ENCODE measurements around the gene ZNF468.
"Not testable (repeated sequence)": the region's sequence is repeated elsewhere in the genome, so short reads cannot be mapped to it uniquely, and the experiment has no call there.

The ZNF468 gene

GRCh38 chr19:52829866-52830265 lies 27.6 kb downstream of the ZNF468 start:
- not testable (repeated sequence) for H3K36me3 ChIP-seq (ENCODE audit: control insufficient read depth in 1 of 2, insufficient read depth in 2 of 2, low read length in 2 of 2); H3K27me3 ChIP-seq (ENCODE audit: control insufficient read depth in 1 of 2, insufficient read depth in 2 of 2, low read length in 2 of 2); H3K27ac ChIP-seq (ENCODE audit: low read depth, low read length); H3K4me3 ChIP-seq (ENCODE audit: low read depth in 1 of 2, low read length in 2 of 2); H3K4me1 ChIP-seq (ENCODE audit: control insufficient read depth in 1 of 2, insufficient read depth in 2 of 2, low read length in 2 of 2); H3K9ac ChIP-seq (ENCODE audit: low read depth in 1 of 2, low read length in 2 of 2)
- peaks cover 19 to 27% of the 10 kb centered on the region in 2 donors for H3K9me3 ChIP-seq (ENCODE audit: control insufficient read depth in 1 of 2, low read length in 2 of 2)

GRCh38 chr19:52825765-52826164 lies 31.7 kb downstream of the ZNF468 start:
- Histone ChIP-seq H3K4me3 (ENCODE audit: low read depth in 1 of 2, low read length in 2 of 2) (no peak overlapping the region), H3K9ac (ENCODE audit: low read depth in 1 of 2, low read length in 2 of 2) (no peak overlapping the region), H3K27ac (ENCODE audit: low read depth, low read length) (no peak overlapping the region), H3K36me3 (ENCODE audit: control insufficient read depth in 1 of 2, insufficient read depth in 2 of 2, low read length in 2 of 2) (no peaks in the 10 kb centered on the region), H3K9me3 (ENCODE audit: control insufficient read depth in 1 of 2, low read length in 2 of 2) (peaks cover 0 to 10% of the 10 kb centered on the region in 2 donors), H3K4me1 (ENCODE audit: control insufficient read depth in 1 of 2, insufficient read depth in 2 of 2, low read length in 2 of 2) (no peaks in the 10 kb centered on the region), H3K27me3 (ENCODE audit: control insufficient read depth in 1 of 2, insufficient read depth in 2 of 2, low read length in 2 of 2) (no peaks in the 10 kb centered on the region)

- H3K4me1 ChIP-seq (ENCODE audit: control insufficient read depth in 1 of 2, insufficient read depth in 2 of 2, low read length in 2 of 2): no peaks in the 10 kb centered on the region
- H3K27me3 ChIP-seq (ENCODE audit: control insufficient read depth in 1 of 2, insufficient read depth in 2 of 2, low read length in 2 of 2): no peaks in the 10 kb centered on the region
- no peak overlapping the region for H3K27ac ChIP-seq (ENCODE audit: low read depth, low read length)
- H3K9ac ChIP-seq (ENCODE audit: low read depth in 1 of 2, low read length in 2 of 2): no peak overlapping the region
- H3K9me3 ChIP-seq (ENCODE audit: control insufficient read depth in 1 of 2, low read length in 2 of 2): peaks cover 0 to 8% of the 10 kb centered on the region in 2 donors
- H3K36me3 ChIP-seq (ENCODE audit: control insufficient read depth in 1 of 2, insufficient read depth in 2 of 2, low read length in 2 of 2): no peaks in the 10 kb centered on the region
- H3K4me3 ChIP-seq (ENCODE audit: low read depth in 1 of 2, low read length in 2 of 2): no peak overlapping the region
These were observed 33.7 kb downstream of the ZNF468 start for GRCh38 chr19:52823676-52824075.

- not testable (repeated sequence) for H3K27me3 ChIP-seq (ENCODE audit: control insufficient read depth in 1 of 2, insufficient read depth in 2 of 2, low read length in 2 of 2); H3K9me3 ChIP-seq (ENCODE audit: control insufficient read depth in 1 of 2, low read length in 2 of 2); H3K27ac ChIP-seq (ENCODE audit: low read depth, low read length); H3K4me1 ChIP-seq (ENCODE audit: control insufficient read depth in 1 of 2, insufficient read depth in 2 of 2, low read length in 2 of 2)
- peak within 1 kb of the TSS; percentile 62 to 82 for H3K4me3 ChIP-seq (ENCODE audit: low read depth in 1 of 2, low read length in 2 of 2)
- peak within 1 kb of the TSS; percentile 57 to 59 for H3K9ac ChIP-seq (ENCODE audit: low read depth in 1 of 2, low read length in 2 of 2)
- H3K36me3 ChIP-seq (ENCODE audit: control insufficient read depth in 1 of 2, insufficient read depth in 2 of 2, low read length in 2 of 2): peaks cover 7 to 11% of the 10 kb centered on the region in 2 donors
These were observed 36.0 kb downstream of the ZNF468 start, which contains the start of gene ZNF28 for GRCh38 chr19:52821204-52821960. TSS of gene ZNF28 (minus strand) at chr19:52821633. CDS start at chr19:52817958, 3,675 bp downstream.

- not testable (repeated sequence) for H3K27ac ChIP-seq (ENCODE audit: low read depth, low read length); H3K4me1 ChIP-seq (ENCODE audit: control insufficient read depth in 1 of 2, insufficient read depth in 2 of 2, low read length in 2 of 2)
These were observed 36.8 kb downstream of the ZNF468 start for GRCh38 chr19:52820472-52821203.

GRCh38 chr19:52809801-52810200 lies 47.6 kb downstream of the ZNF468 start:
- Histone ChIP-seq H3K27me3 (ENCODE audit: control insufficient read depth in 1 of 2, insufficient read depth in 2 of 2, low read length in 2 of 2) (no peaks in the 10 kb centered on the region), H3K4me1 (ENCODE audit: control insufficient read depth in 1 of 2, insufficient read depth in 2 of 2, low read length in 2 of 2) (no peaks in the 10 kb centered on the region), H3K27ac (ENCODE audit: low read depth, low read length) (no peak overlapping the region), H3K36me3 (ENCODE audit: control insufficient read depth in 1 of 2, insufficient read depth in 2 of 2, low read length in 2 of 2) (peaks cover 7 to 40% of the 10 kb centered on the region in 2 donors), H3K9ac (ENCODE audit: low read depth in 1 of 2, low read length in 2 of 2) (no peak overlapping the region), H3K4me3 (ENCODE audit: low read depth in 1 of 2, low read length in 2 of 2) (no peak overlapping the region), H3K9me3 (ENCODE audit: control insufficient read depth in 1 of 2, low read length in 2 of 2) (peaks cover 24% of the 10 kb centered on the region in 2 donors)

More at GRCh38 chr19:52820472-52821203, 36.8 kb downstream of the ZNF468 start:
- H3K4me3 ChIP-seq (ENCODE audit: low read depth in 1 of 2, low read length in 2 of 2): peak overlapping the region; percentile 62 to 82
- H3K36me3 ChIP-seq (ENCODE audit: control insufficient read depth in 1 of 2, insufficient read depth in 2 of 2, low read length in 2 of 2): peaks cover 7 to 16% of the 10 kb centered on the region in 2 donors
- not testable (repeated sequence) for H3K27me3 ChIP-seq (ENCODE audit: control insufficient read depth in 1 of 2, insufficient read depth in 2 of 2, low read length in 2 of 2); H3K9me3 ChIP-seq (ENCODE audit: control insufficient read depth in 1 of 2, low read length in 2 of 2)
- H3K9ac ChIP-seq (ENCODE audit: low read depth in 1 of 2, low read length in 2 of 2): peak overlapping the region; percentile 57 to 59

GRCh38 chr19:52799950-52800640 lies 57.3 kb downstream of the ZNF468 start:
- Histone ChIP-seq H3K36me3 (ENCODE audit: control insufficient read depth in 1 of 2, insufficient read depth in 2 of 2, low read length in 2 of 2) (peaks cover 28 to 55% of the 10 kb centered on the region in 2 donors), H3K9me3 (ENCODE audit: control insufficient read depth in 1 of 2, low read length in 2 of 2) (peaks cover 85 to 91% of the 10 kb centered on the region in 2 donors), H3K4me3 (ENCODE audit: low read depth in 1 of 2, low read length in 2 of 2) (peak overlapping the region; percentile 6 to 14)
- not testable (repeated sequence) for H3K27ac ChIP-seq (ENCODE audit: low read depth, low read length); H3K9ac ChIP-seq (ENCODE audit: low read depth in 1 of 2, low read length in 2 of 2); H3K4me1 ChIP-seq (ENCODE audit: control insufficient read depth in 1 of 2, insufficient read depth in 2 of 2, low read length in 2 of 2); H3K27me3 ChIP-seq (ENCODE audit: control insufficient read depth in 1 of 2, insufficient read depth in 2 of 2, low read length in 2 of 2)

- no peak overlapping the region for H3K4me3 ChIP-seq (ENCODE audit: low read depth in 1 of 2, low read length in 2 of 2)
- peaks cover 7 to 16% of the 10 kb centered on the region in 2 donors for H3K9me3 ChIP-seq (ENCODE audit: control insufficient read depth in 1 of 2, low read length in 2 of 2)
- H3K36me3 ChIP-seq (ENCODE audit: control insufficient read depth in 1 of 2, insufficient read depth in 2 of 2, low read length in 2 of 2): no peaks in the 10 kb centered on the region
- H3K9ac ChIP-seq (ENCODE audit: low read depth in 1 of 2, low read length in 2 of 2): no peak overlapping the region
- H3K27ac ChIP-seq (ENCODE audit: low read depth, low read length): no peak overlapping the region
- H3K4me1 ChIP-seq (ENCODE audit: control insufficient read depth in 1 of 2, insufficient read depth in 2 of 2, low read length in 2 of 2): no peaks in the 10 kb centered on the region
- no peaks in the 10 kb centered on the region for H3K27me3 ChIP-seq (ENCODE audit: control insufficient read depth in 1 of 2, insufficient read depth in 2 of 2, low read length in 2 of 2)
These were observed 68.0 kb downstream of the ZNF468 start for GRCh38 chr19:52789440-52789839.
